H1 (cell line): ENCODE data around the gene CCL5. TPM values are rescaled to one million over a fixed set of nuclear protein-coding genes. Genes with fewer than 3 reads are reported as not detected.

Source experiments
- BACH1 ChIP-seq: IDR thresholded peaks from 2 replicates; pipeline ENCODE4 v1.6.1; 2012; ENCODE audit warnings: low read length, improper control_type of control experiment
- CBX8 ChIP-seq: fragments of 300-800, 300-1000 bp; sonication (generic); IDR thresholded peaks from 2 replicates; pipeline ENCODE4 v1.7.1; 2016; ENCODE audit warnings: low read depth, low read length, borderline replicate concordance
- EGR1 ChIP-seq: IDR thresholded peaks from 2 replicates; pipeline ENCODE4 v1.6.1; 2011; ENCODE audit warnings: low read depth, low read length, borderline replicate concordance
- NRF1 ChIP-seq: IDR thresholded peaks from 2 replicates; pipeline ENCODE4 v1.6.1; 2011; ENCODE audit warnings: mild to moderate bottlenecking, low read depth, low read length, improper control_type of control experiment
- RAD21 ChIP-seq, 2 experiments: IDR thresholded peaks in 1 of 2; conservative IDR thresholded peaks in 1 of 2; 2 replicates each; pipeline ENCODE4 v1.6.1; 2011; ENCODE audit warnings: low read depth in 2 of 2, low read length in 2 of 2, improper control_type of control experiment in 1 of 2, inconsistent platforms in 1 of 2, mild to moderate bottlenecking in 1 of 2, moderate library complexity in 1 of 2
- SIRT6 ChIP-seq: IDR thresholded peaks from one replicate; pipeline ENCODE4 v1.7.1; 2012; ENCODE audit warnings: low read length, inconsistent platforms
- TCF12 ChIP-seq: IDR thresholded peaks from 2 replicates; pipeline ENCODE4 v1.6.1; 2011; ENCODE audit warnings: low read depth, mild to moderate bottlenecking, low read length
- polyA plus RNA-seq, 7 experiments: library from polyadenylated mRNA; depleted of rRNA in 3 of 7; stranded (reverse) in 5 of 7; unstranded in 2 of 7; fragments of >200 nt in 5 of 7; fragments of 200-250 nt in 2 of 7; gene quantifications; 1 replicate in 5 of 7; 2 replicates in 1 of 7; 4 replicates in 1 of 7; pipeline versions ENCODE4 v1.2.1 to v1.2.3, GENCODE V29; 2011 to 2013; ENCODE audit warnings: missing spikeins in 2 of 7, mixed read lengths in 2 of 7
- total RNA-seq: library from RNA; stranded (reverse); fragmentation: NEBNext Ultra II Directional; extraction: Animal tissue kit (Norgen Biotek cat#: 25700); gene quantifications from 2 replicates; pipeline ENCODE4 v1.2.1, GENCODE V29; 2021
- TF ChIP-seq, protein P1 (sequence below): fragments of 300-600 bp; sonication (generic); IDR thresholded peaks from 2 replicates; pipeline ENCODE4 v1.7.1; 2012; ENCODE audit warnings: low read length, moderate library complexity, mild to moderate bottlenecking, inconsistent platforms; ENCODE audit not compliant: insufficient replicate concordance

Gene CCL5
- total and polyA plus RNA-seq, 2 of the 8 experiments (the other 6 are each of a cell fraction or from before 2014, with no cell fraction given) = not detected

DNA sequence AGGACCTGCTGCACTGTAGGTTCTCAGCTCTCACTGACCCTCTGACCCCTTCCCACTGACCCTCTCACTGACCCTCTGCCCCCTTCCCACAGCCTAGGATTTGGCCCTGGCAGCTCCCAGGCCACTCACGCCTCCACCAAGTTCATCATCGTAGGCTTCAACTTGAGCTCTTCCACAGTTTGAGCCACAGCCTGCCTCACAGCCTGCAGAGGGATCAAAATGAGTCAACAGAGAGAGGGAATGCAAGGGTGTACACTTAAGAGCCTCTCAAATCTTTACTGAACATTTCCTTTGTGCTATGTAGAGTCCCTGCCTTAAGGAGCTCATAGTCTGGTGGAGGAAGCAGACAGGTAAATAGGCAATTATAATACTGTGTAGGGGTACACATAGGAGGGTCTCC is 23.6 kb downstream of the CCL5 start (continued):
- TF ChIP-seq, protein P1, sequence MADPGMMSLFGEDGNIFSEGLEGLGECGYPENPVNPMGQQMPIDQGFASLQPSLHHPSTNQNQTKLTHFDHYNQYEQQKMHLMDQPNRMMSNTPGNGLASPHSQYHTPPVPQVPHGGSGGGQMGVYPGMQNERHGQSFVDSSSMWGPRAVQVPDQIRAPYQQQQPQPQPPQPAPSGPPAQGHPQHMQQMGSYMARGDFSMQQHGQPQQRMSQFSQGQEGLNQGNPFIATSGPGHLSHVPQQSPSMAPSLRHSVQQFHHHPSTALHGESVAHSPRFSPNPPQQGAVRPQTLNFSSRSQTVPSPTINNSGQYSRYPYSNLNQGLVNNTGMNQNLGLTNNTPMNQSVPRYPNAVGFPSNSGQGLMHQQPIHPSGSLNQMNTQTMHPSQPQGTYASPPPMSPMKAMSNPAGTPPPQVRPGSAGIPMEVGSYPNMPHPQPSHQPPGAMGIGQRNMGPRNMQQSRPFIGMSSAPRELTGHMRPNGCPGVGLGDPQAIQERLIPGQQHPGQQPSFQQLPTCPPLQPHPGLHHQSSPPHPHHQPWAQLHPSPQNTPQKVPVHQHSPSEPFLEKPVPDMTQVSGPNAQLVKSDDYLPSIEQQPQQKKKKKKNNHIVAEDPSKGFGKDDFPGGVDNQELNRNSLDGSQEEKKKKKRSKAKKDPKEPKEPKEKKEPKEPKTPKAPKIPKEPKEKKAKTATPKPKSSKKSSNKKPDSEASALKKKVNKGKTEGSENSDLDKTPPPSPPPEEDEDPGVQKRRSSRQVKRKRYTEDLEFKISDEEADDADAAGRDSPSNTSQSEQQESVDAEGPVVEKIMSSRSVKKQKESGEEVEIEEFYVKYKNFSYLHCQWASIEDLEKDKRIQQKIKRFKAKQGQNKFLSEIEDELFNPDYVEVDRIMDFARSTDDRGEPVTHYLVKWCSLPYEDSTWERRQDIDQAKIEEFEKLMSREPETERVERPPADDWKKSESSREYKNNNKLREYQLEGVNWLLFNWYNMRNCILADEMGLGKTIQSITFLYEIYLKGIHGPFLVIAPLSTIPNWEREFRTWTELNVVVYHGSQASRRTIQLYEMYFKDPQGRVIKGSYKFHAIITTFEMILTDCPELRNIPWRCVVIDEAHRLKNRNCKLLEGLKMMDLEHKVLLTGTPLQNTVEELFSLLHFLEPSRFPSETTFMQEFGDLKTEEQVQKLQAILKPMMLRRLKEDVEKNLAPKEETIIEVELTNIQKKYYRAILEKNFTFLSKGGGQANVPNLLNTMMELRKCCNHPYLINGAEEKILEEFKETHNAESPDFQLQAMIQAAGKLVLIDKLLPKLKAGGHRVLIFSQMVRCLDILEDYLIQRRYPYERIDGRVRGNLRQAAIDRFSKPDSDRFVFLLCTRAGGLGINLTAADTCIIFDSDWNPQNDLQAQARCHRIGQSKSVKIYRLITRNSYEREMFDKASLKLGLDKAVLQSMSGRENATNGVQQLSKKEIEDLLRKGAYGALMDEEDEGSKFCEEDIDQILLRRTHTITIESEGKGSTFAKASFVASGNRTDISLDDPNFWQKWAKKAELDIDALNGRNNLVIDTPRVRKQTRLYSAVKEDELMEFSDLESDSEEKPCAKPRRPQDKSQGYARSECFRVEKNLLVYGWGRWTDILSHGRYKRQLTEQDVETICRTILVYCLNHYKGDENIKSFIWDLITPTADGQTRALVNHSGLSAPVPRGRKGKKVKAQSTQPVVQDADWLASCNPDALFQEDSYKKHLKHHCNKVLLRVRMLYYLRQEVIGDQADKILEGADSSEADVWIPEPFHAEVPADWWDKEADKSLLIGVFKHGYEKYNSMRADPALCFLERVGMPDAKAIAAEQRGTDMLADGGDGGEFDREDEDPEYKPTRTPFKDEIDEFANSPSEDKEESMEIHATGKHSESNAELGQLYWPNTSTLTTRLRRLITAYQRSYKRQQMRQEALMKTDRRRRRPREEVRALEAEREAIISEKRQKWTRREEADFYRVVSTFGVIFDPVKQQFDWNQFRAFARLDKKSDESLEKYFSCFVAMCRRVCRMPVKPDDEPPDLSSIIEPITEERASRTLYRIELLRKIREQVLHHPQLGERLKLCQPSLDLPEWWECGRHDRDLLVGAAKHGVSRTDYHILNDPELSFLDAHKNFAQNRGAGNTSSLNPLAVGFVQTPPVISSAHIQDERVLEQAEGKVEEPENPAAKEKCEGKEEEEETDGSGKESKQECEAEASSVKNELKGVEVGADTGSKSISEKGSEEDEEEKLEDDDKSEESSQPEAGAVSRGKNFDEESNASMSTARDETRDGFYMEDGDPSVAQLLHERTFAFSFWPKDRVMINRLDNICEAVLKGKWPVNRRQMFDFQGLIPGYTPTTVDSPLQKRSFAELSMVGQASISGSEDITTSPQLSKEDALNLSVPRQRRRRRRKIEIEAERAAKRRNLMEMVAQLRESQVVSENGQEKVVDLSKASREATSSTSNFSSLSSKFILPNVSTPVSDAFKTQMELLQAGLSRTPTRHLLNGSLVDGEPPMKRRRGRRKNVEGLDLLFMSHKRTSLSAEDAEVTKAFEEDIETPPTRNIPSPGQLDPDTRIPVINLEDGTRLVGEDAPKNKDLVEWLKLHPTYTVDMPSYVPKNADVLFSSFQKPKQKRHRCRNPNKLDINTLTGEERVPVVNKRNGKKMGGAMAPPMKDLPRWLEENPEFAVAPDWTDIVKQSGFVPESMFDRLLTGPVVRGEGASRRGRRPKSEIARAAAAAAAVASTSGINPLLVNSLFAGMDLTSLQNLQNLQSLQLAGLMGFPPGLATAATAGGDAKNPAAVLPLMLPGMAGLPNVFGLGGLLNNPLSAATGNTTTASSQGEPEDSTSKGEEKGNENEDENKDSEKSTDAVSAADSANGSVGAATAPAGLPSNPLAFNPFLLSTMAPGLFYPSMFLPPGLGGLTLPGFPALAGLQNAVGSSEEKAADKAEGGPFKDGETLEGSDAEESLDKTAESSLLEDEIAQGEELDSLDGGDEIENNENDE = no peak
- no peak for TF ChIP-seq EGR1
- no peak for TF ChIP-seq RAD21 (IDR thresholded peaks at IDR 0.05 in 1 of 2, conservative IDR thresholded peaks at IDR 0.05 in 1 of 2; ENCODE audit: low read depth in 2 of 2, low read length in 2 of 2)
- no peak for TF ChIP-seq SIRT6
- TF ChIP-seq TCF12 = no peak
- TF ChIP-seq NRF1 = no peak
- TF ChIP-seq CBX8 = no peak
- TF ChIP-seq BACH1 = no peak
